ENCODE results near the gene PDIA2.
A peak's percentile ranks its signal among the peaks of the same experiment; 100 is the strongest.

The PDIA2 gene

GRCh38 chr16:314351-314750 is 31.4 kb downstream of the PDIA2 start:
- no peak overlapping the region for H3K9ac ChIP-seq (ENCODE audit: low read depth in 1 of 2, low read length in 2 of 2)
- H3K9me3 ChIP-seq (ENCODE audit: control insufficient read depth in 1 of 2, low read length in 2 of 2) = no peaks in the 10 kb centered on the region
- no peak overlapping the region for H3K4me3 ChIP-seq (ENCODE audit: low read depth in 1 of 2, low read length in 2 of 2)
- H3K36me3 ChIP-seq (ENCODE audit: control insufficient read depth in 1 of 2, insufficient read depth in 2 of 2, low read length in 2 of 2) = peaks cover 21 to 55% of the 10 kb centered on the region in 2 donors
- H3K27ac ChIP-seq (ENCODE audit: low read depth, low read length) = no peak overlapping the region
- no peaks in the 10 kb centered on the region for H3K27me3 ChIP-seq (ENCODE audit: control insufficient read depth in 1 of 2, insufficient read depth in 2 of 2, low read length in 2 of 2)
- H3K4me1 ChIP-seq (ENCODE audit: control insufficient read depth in 1 of 2, insufficient read depth in 2 of 2, low read length in 2 of 2) = no peaks in the 10 kb centered on the region

GRCh38 chr16:314795-315299 is 31.9 kb downstream of the PDIA2 start:
- H3K27ac ChIP-seq (ENCODE audit: low read depth, low read length) = no peak overlapping the region

GRCh38 chr16:316741-317464 is 33.9 kb downstream of the PDIA2 start:
- Histone ChIP-seq H3K27ac (ENCODE audit: low read depth, low read length) (no peak overlapping the region), H3K4me1 (ENCODE audit: control insufficient read depth in 1 of 2, insufficient read depth in 2 of 2, low read length in 2 of 2) (no peaks in the 10 kb centered on the region), H3K27me3 (ENCODE audit: control insufficient read depth in 1 of 2, insufficient read depth in 2 of 2, low read length in 2 of 2) (no peaks in the 10 kb centered on the region), H3K9me3 (ENCODE audit: control insufficient read depth in 1 of 2, low read length in 2 of 2) (no peaks in the 10 kb centered on the region), H3K9ac (ENCODE audit: low read depth in 1 of 2, low read length in 2 of 2) (no peak overlapping the region), H3K4me3 (ENCODE audit: low read depth in 1 of 2, low read length in 2 of 2) (no peak overlapping the region), H3K36me3 (ENCODE audit: control insufficient read depth in 1 of 2, insufficient read depth in 2 of 2, low read length in 2 of 2) (peaks cover 19 to 48% of the 10 kb centered on the region in 2 donors)

More at GRCh38 chr16:314795-315299, 31.9 kb downstream of the PDIA2 start:
- Histone ChIP-seq H3K4me1 (ENCODE audit: control insufficient read depth in 1 of 2, insufficient read depth in 2 of 2, low read length in 2 of 2) (no peaks in the 10 kb centered on the region), H3K4me3 (ENCODE audit: low read depth in 1 of 2, low read length in 2 of 2) (no peak overlapping the region), H3K27me3 (ENCODE audit: control insufficient read depth in 1 of 2, insufficient read depth in 2 of 2, low read length in 2 of 2) (no peaks in the 10 kb centered on the region), H3K9me3 (ENCODE audit: control insufficient read depth in 1 of 2, low read length in 2 of 2) (no peaks in the 10 kb centered on the region), H3K9ac (ENCODE audit: low read depth in 1 of 2, low read length in 2 of 2) (no peak overlapping the region), H3K36me3 (ENCODE audit: control insufficient read depth in 1 of 2, insufficient read depth in 2 of 2, low read length in 2 of 2) (peaks cover 20 to 55% of the 10 kb centered on the region in 2 donors)

- Histone ChIP-seq H3K36me3 (ENCODE audit: control insufficient read depth in 1 of 2, insufficient read depth in 2 of 2, low read length in 2 of 2) (peaks cover 19 to 43% of the 10 kb centered on the region in 2 donors), H3K4me3 (ENCODE audit: low read depth in 1 of 2, low read length in 2 of 2) (no peak overlapping the region), H3K27ac (ENCODE audit: low read depth, low read length) (no peak overlapping the region), H3K27me3 (ENCODE audit: control insufficient read depth in 1 of 2, insufficient read depth in 2 of 2, low read length in 2 of 2) (no peaks in the 10 kb centered on the region), H3K4me1 (ENCODE audit: control insufficient read depth in 1 of 2, insufficient read depth in 2 of 2, low read length in 2 of 2) (no peaks in the 10 kb centered on the region), H3K9me3 (ENCODE audit: control insufficient read depth in 1 of 2, low read length in 2 of 2) (no peaks in the 10 kb centered on the region), H3K9ac (ENCODE audit: low read depth in 1 of 2, low read length in 2 of 2) (no peak overlapping the region)
These were observed 34.6 kb downstream of the PDIA2 start for GRCh38 chr16:317583-317982.

- H3K9me3 ChIP-seq (ENCODE audit: control insufficient read depth in 1 of 2, low read length in 2 of 2) = no peaks in the 10 kb centered on the region
- H3K36me3 ChIP-seq (ENCODE audit: control insufficient read depth in 1 of 2, insufficient read depth in 2 of 2, low read length in 2 of 2) = peaks cover 17 to 34% of the 10 kb centered on the region in 2 donors
- no peaks in the 10 kb centered on the region for H3K4me1 ChIP-seq (ENCODE audit: control insufficient read depth in 1 of 2, insufficient read depth in 2 of 2, low read length in 2 of 2)
- no peak overlapping the region for H3K4me3 ChIP-seq (ENCODE audit: low read depth in 1 of 2, low read length in 2 of 2)
- no peak overlapping the region for H3K27ac ChIP-seq (ENCODE audit: low read depth, low read length)
- H3K9ac ChIP-seq (ENCODE audit: low read depth in 1 of 2, low read length in 2 of 2) = no peak overlapping the region
- no peaks in the 10 kb centered on the region for H3K27me3 ChIP-seq (ENCODE audit: control insufficient read depth in 1 of 2, insufficient read depth in 2 of 2, low read length in 2 of 2)
These were observed 35.7 kb downstream of the PDIA2 start for GRCh38 chr16:318628-319027.

GRCh38 chr16:320206-320605 is 37.2 kb downstream of the PDIA2 start:
- Histone ChIP-seq H3K36me3 (ENCODE audit: control insufficient read depth in 1 of 2, insufficient read depth in 2 of 2, low read length in 2 of 2) (peaks cover 10 to 19% of the 10 kb centered on the region in 2 donors), H3K27me3 (ENCODE audit: control insufficient read depth in 1 of 2, insufficient read depth in 2 of 2, low read length in 2 of 2) (no peaks in the 10 kb centered on the region), H3K9me3 (ENCODE audit: control insufficient read depth in 1 of 2, low read length in 2 of 2) (no peaks in the 10 kb centered on the region), H3K4me1 (ENCODE audit: control insufficient read depth in 1 of 2, insufficient read depth in 2 of 2, low read length in 2 of 2) (peaks cover 1 to 8% of the 10 kb centered on the region in 2 donors), H3K9ac (ENCODE audit: low read depth in 1 of 2, low read length in 2 of 2) (no peak overlapping the region), H3K4me3 (ENCODE audit: low read depth in 1 of 2, low read length in 2 of 2) (no peak overlapping the region), H3K27ac (ENCODE audit: low read depth, low read length) (no peak overlapping the region)

- Histone ChIP-seq H3K9ac (ENCODE audit: low read depth in 1 of 2, low read length in 2 of 2) (no peak overlapping the region), H3K27me3 (ENCODE audit: control insufficient read depth in 1 of 2, insufficient read depth in 2 of 2, low read length in 2 of 2) (no peaks in the 10 kb centered on the region), H3K4me1 (ENCODE audit: control insufficient read depth in 1 of 2, insufficient read depth in 2 of 2, low read length in 2 of 2) (peaks cover 8 to 16% of the 10 kb centered on the region in 2 donors), H3K4me3 (ENCODE audit: low read depth in 1 of 2, low read length in 2 of 2) (no peak overlapping the region), H3K36me3 (ENCODE audit: control insufficient read depth in 1 of 2, insufficient read depth in 2 of 2, low read length in 2 of 2) (peaks cover 10 to 19% of the 10 kb centered on the region in 2 donors), H3K9me3 (ENCODE audit: control insufficient read depth in 1 of 2, low read length in 2 of 2) (no peaks in the 10 kb centered on the region), H3K27ac (ENCODE audit: low read depth, low read length) (no peak overlapping the region)
These were observed 38.6 kb downstream of the PDIA2 start for GRCh38 chr16:321532-321931.

- no peaks in the 10 kb centered on the region for H3K27me3 ChIP-seq (ENCODE audit: control insufficient read depth in 1 of 2, insufficient read depth in 2 of 2, low read length in 2 of 2)
- peaks cover 16 to 22% of the 10 kb centered on the region in 2 donors for H3K4me1 ChIP-seq (ENCODE audit: control insufficient read depth in 1 of 2, insufficient read depth in 2 of 2, low read length in 2 of 2)
- H3K9me3 ChIP-seq (ENCODE audit: control insufficient read depth in 1 of 2, low read length in 2 of 2) = no peaks in the 10 kb centered on the region
- no peak overlapping the region for H3K9ac ChIP-seq (ENCODE audit: low read depth in 1 of 2, low read length in 2 of 2)
- H3K36me3 ChIP-seq (ENCODE audit: control insufficient read depth in 1 of 2, insufficient read depth in 2 of 2, low read length in 2 of 2) = peaks cover 10 to 19% of the 10 kb centered on the region in 2 donors
- no peak overlapping the region for H3K4me3 ChIP-seq (ENCODE audit: low read depth in 1 of 2, low read length in 2 of 2)
- H3K27ac ChIP-seq (ENCODE audit: low read depth, low read length) = no peak overlapping the region
These were observed 39.6 kb downstream of the PDIA2 start for GRCh38 chr16:322476-323143.

GRCh38 chr16:324201-324450 is 41.2 kb downstream of the PDIA2 start:
- no peaks in the 10 kb centered on the region for H3K27me3 ChIP-seq (ENCODE audit: control insufficient read depth in 1 of 2, insufficient read depth in 2 of 2, low read length in 2 of 2)
- H3K4me1 ChIP-seq (ENCODE audit: control insufficient read depth in 1 of 2, insufficient read depth in 2 of 2, low read length in 2 of 2) = peaks cover 20 to 29% of the 10 kb centered on the region in 2 donors
- no peak overlapping the region for H3K4me3 ChIP-seq (ENCODE audit: low read depth in 1 of 2, low read length in 2 of 2)
- H3K36me3 ChIP-seq (ENCODE audit: control insufficient read depth in 1 of 2, insufficient read depth in 2 of 2, low read length in 2 of 2) = peaks cover 6 to 7% of the 10 kb centered on the region in 2 donors
- H3K27ac ChIP-seq (ENCODE audit: low read depth, low read length) = no peak overlapping the region
- H3K9me3 ChIP-seq (ENCODE audit: control insufficient read depth in 1 of 2, low read length in 2 of 2) = no peaks in the 10 kb centered on the region
- H3K9ac ChIP-seq (ENCODE audit: low read depth in 1 of 2, low read length in 2 of 2) = no peak overlapping the region

GRCh38 chr16:324451-325334 is 41.7 kb downstream of the PDIA2 start:
- Histone ChIP-seq H3K4me1 (ENCODE audit: control insufficient read depth in 1 of 2, insufficient read depth in 2 of 2, low read length in 2 of 2) (peaks cover 20 to 29% of the 10 kb centered on the region in 2 donors), H3K9ac (ENCODE audit: low read depth in 1 of 2, low read length in 2 of 2) (peak overlapping the region in 1 of 2 donors; percentile 17), H3K4me3 (ENCODE audit: low read depth in 1 of 2, low read length in 2 of 2) (peak overlapping the region; percentile 39 to 40), H3K27me3 (ENCODE audit: control insufficient read depth in 1 of 2, insufficient read depth in 2 of 2, low read length in 2 of 2) (no peaks in the 10 kb centered on the region), H3K9me3 (ENCODE audit: control insufficient read depth in 1 of 2, low read length in 2 of 2) (no peaks in the 10 kb centered on the region), H3K27ac (ENCODE audit: low read depth, low read length) (peak overlapping the region; percentile 18), H3K36me3 (ENCODE audit: control insufficient read depth in 1 of 2, insufficient read depth in 2 of 2, low read length in 2 of 2) (peaks cover under 1 to 1% of the 10 kb centered on the region in 2 donors)
